HL-60/S4 treated with retinoic acid at 250 ng/mL for 4 days and 3 days (cell line): ENCODE measurements around the gene PSMD3.
"Not testable (repeated sequence)": the region's sequence is repeated elsewhere in the genome, so short reads cannot be mapped to it uniquely, and the experiment has no call there.

Experiments used
- in situ Hi-C: fragments of 300-500 bp; cut with MboI; formaldehyde crosslinking; loops from 2 replicates; pipeline ENCODE4 v1.7.0; 2022; ENCODE audit warnings: low sequenced_read_pairs

Gene PSMD3

GRCh38 chr17:39980351-39981206, at the start of gene PSMD3:
TSS of gene PSMD3 (plus strand) at chr17:39980807. CDS start at chr17:39980971, 164 bp downstream.
- in situ Hi-C loops = no loop called here

GRCh38 chr17:39933912-39934311, 46.7 kb upstream of the PSMD3 start:
- in situ Hi-C loops = no loop called here

GRCh38 chr17:39934324-39934723, 46.3 kb upstream of the PSMD3 start:
- in situ Hi-C loops = no loop called here

- in situ Hi-C loops = no loop called here
Observed at GRCh38 chr17:39935909-39936308, 44.7 kb upstream of the PSMD3 start.

- in situ Hi-C loops = no loop called here
Observed at GRCh38 chr17:39937447-39937846, 43.2 kb upstream of the PSMD3 start.

- in situ Hi-C loops = no loop called here
Observed at GRCh38 chr17:39938140-39938869, 42.3 kb upstream of the PSMD3 start.

GRCh38 chr17:39939106-39939505, 41.5 kb upstream of the PSMD3 start:
- in situ Hi-C loops = no loop called here

- in situ Hi-C loops = no loop called here
Observed at GRCh38 chr17:39939588-39940419, 40.8 kb upstream of the PSMD3 start.

- in situ Hi-C loops = no loop called here
Observed at GRCh38 chr17:39943702-39944392, 36.8 kb upstream of the PSMD3 start.

- in situ Hi-C loops = no loop called here
Observed at GRCh38 chr17:39944393-39944711, 36.3 kb upstream of the PSMD3 start.

GRCh38 chr17:39946551-39947330, 33.9 kb upstream of the PSMD3 start:
- in situ Hi-C loops = no loop called here

- in situ Hi-C loops = not testable (repeated sequence)
Observed at GRCh38 chr17:39948489-39948828, 32.1 kb upstream of the PSMD3 start.

- in situ Hi-C loops = no loop called here
Observed at GRCh38 chr17:39949028-39949427, 31.6 kb upstream of the PSMD3 start.

GRCh38 chr17:39950871-39951348, 29.7 kb upstream of the PSMD3 start:
- in situ Hi-C loops = no loop called here

GRCh38 chr17:39951924-39952679, 28.5 kb upstream of the PSMD3 start:
- in situ Hi-C loops = no loop called here

GRCh38 chr17:39952680-39953470, 27.7 kb upstream of the PSMD3 start:
- in situ Hi-C loops = no loop called here

GRCh38 chr17:39953471-39953888, 27.1 kb upstream of the PSMD3 start:
- in situ Hi-C loops = no loop called here

GRCh38 chr17:39954876-39955275, 25.7 kb upstream of the PSMD3 start:
- in situ Hi-C loops = no loop called here
